Right lobe of liver (tissue), 4 donors: Measurements from ENCODE around the gene SLC15A4.

Experiments used
- CTCF ChIP-seq, 4 donors: fragments of 200-600 bp in 3 of 4; fragments of 450-650 bp in 1 of 4; IDR thresholded peaks; one replicate each; pipeline versions ENCODE4 v1.5.1 to v1.8.0; 2016 to 2022; ENCODE audit warnings: antibody characterized with exemption in 4 of 4, mild to moderate bottlenecking in 2 of 4
- POLR2A ChIP-seq: fragments of 450-650 bp; IDR thresholded peaks from one replicate; pipeline ENCODE4 v1.6.1; 2017; ENCODE audit warnings: antibody characterized with exemption, mild to moderate bottlenecking
- donor health status: DM: no; HTN: no; CAD: no.
- donor health status: DM: no; HTN: no; CAD: no.
- donor health status: DM: no; HTN: yes; CAD: no.

- no peak for TF ChIP-seq CTCF (IDR thresholded peaks at IDR 0.05)
- TF ChIP-seq POLR2A: no peak
Measured at GRCh38 chr12:128852026-128852698, 28.4 kb upstream of the SLC15A4 start.
